HCT116 (cell line): ENCODE measurements around the gene SLC44A5.

ENCODE experiments used
- CBX3 ChIP-seq: IDR thresholded peaks from 2 replicates; pipeline ENCODE4 v1.6.1; 2012; ENCODE audit warnings: low read depth
- EGR1 ChIP-seq: IDR thresholded peaks from 2 replicates; pipeline ENCODE4 v1.6.1; 2012; ENCODE audit warnings: low read depth
- POLR2A ChIP-seq: IDR thresholded peaks from 2 replicates; pipeline ENCODE4 v1.7.0; 2011; ENCODE audit warnings: borderline replicate concordance; ENCODE audit not compliant: insufficient read depth, insufficient read length; ENCODE audit errors: extremely low read depth
- POLR2AphosphoS5 ChIP-seq: IDR thresholded peaks from 2 replicates; pipeline ENCODE4 v1.6.1; 2011; ENCODE audit warnings: mild to moderate bottlenecking, low read depth, low read length, moderate library complexity
- RAD21 ChIP-seq: IDR thresholded peaks from 2 replicates; pipeline ENCODE4 v1.6.1; 2012; ENCODE audit warnings: low read depth, mild to moderate bottlenecking
- SIN3A ChIP-seq: IDR thresholded peaks from 2 replicates; pipeline ENCODE4 v1.6.1; 2012; ENCODE audit warnings: low read depth
- SP1 ChIP-seq: IDR thresholded peaks from 2 replicates; pipeline ENCODE4 v1.6.1; 2012; ENCODE audit warnings: low read depth
- TCF7L2 ChIP-seq: IDR thresholded peaks from 2 replicates; pipeline ENCODE4 v1.7.0; 2011; ENCODE audit warnings: borderline replicate concordance, inconsistent platforms; ENCODE audit not compliant: insufficient read depth, insufficient read length; ENCODE audit errors: extremely low read depth
- ZFX ChIP-seq: fragments of 450-650 bp; IDR thresholded peaks from 2 replicates; pipeline ENCODE4 v1.6.1; 2017
- ZNF274 ChIP-seq: fragments of 200-500 bp; sonication (Bioruptor generic); IDR thresholded peaks from 2 replicates; pipeline ENCODE4 v1.6.1; 2014; ENCODE audit warnings: mild to moderate bottlenecking, low read depth, low read length, inconsistent platforms
- TF ChIP-seq, protein P1 (sequence below), 3 experiments: fragments of 200-600 bp in 1 of 3; sonication (generic) in 1 of 3; IDR thresholded peaks in 2 of 3; conservative IDR thresholded peaks in 1 of 3; 2 replicates each; pipeline ENCODE4 v1.5.1; 2012 to 2017; ENCODE audit warnings: low read depth in 2 of 3, low read length in 2 of 3, antibody characterized with exemption in 1 of 3, borderline replicate concordance in 1 of 3, control low read depth in 1 of 3, mild to moderate bottlenecking in 1 of 3, mixed read lengths in 1 of 3, mixed run types in 1 of 3, moderate library complexity in 1 of 3; ENCODE audit not compliant: insufficient read depth in 1 of 3
- TF ChIP-seq, protein P2 (sequence below): IDR thresholded peaks from 2 replicates; pipeline ENCODE4 v1.6.1; 2011; ENCODE audit warnings: mild to moderate bottlenecking, low read length, moderate library complexity; ENCODE audit not compliant: insufficient replicate concordance; ENCODE audit errors: extremely low read depth
- TF ChIP-seq, protein P3 (sequence below): IDR thresholded peaks from 2 replicates; pipeline ENCODE4 v1.6.1; 2012; ENCODE audit warnings: low read depth
- TF ChIP-seq, protein P4 (sequence below): IDR thresholded peaks from 2 replicates; pipeline ENCODE4 v1.6.1; 2012

DNA sequence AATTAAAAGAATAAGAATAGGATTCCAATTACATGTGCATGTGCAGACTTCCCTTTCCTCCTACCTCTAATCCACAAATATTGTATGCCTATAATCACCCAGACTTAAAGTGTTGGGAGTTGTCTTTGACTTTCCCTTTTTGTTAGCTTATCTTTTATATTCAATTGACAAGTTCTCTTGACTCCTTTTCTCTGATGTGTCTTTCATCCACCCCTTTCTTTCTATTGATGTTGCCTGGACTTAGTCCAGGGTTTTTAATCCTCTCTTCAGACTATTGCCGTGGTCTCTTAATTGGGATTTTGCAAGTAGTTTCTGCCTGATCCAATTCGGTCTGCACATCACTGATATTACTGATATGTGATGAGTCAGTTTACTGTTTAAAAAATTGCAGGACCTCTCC is 305.9 kb downstream of the SLC44A5 start:
- TF ChIP-seq ZNF274: no peak
- TF ChIP-seq, protein P1, sequence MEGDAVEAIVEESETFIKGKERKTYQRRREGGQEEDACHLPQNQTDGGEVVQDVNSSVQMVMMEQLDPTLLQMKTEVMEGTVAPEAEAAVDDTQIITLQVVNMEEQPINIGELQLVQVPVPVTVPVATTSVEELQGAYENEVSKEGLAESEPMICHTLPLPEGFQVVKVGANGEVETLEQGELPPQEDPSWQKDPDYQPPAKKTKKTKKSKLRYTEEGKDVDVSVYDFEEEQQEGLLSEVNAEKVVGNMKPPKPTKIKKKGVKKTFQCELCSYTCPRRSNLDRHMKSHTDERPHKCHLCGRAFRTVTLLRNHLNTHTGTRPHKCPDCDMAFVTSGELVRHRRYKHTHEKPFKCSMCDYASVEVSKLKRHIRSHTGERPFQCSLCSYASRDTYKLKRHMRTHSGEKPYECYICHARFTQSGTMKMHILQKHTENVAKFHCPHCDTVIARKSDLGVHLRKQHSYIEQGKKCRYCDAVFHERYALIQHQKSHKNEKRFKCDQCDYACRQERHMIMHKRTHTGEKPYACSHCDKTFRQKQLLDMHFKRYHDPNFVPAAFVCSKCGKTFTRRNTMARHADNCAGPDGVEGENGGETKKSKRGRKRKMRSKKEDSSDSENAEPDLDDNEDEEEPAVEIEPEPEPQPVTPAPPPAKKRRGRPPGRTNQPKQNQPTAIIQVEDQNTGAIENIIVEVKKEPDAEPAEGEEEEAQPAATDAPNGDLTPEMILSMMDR (IDR thresholded peaks at IDR 0.05 in 2 of 3, conservative IDR thresholded peaks at IDR 0.05 in 1 of 3; ENCODE audit: borderline replicate concordance in 1 of 3, insufficient read depth in 1 of 3, low read depth in 2 of 3, low read length in 2 of 3): no peak
- no peak for TF ChIP-seq CBX3
- no peak for TF ChIP-seq TCF7L2
- TF ChIP-seq, protein P2, sequence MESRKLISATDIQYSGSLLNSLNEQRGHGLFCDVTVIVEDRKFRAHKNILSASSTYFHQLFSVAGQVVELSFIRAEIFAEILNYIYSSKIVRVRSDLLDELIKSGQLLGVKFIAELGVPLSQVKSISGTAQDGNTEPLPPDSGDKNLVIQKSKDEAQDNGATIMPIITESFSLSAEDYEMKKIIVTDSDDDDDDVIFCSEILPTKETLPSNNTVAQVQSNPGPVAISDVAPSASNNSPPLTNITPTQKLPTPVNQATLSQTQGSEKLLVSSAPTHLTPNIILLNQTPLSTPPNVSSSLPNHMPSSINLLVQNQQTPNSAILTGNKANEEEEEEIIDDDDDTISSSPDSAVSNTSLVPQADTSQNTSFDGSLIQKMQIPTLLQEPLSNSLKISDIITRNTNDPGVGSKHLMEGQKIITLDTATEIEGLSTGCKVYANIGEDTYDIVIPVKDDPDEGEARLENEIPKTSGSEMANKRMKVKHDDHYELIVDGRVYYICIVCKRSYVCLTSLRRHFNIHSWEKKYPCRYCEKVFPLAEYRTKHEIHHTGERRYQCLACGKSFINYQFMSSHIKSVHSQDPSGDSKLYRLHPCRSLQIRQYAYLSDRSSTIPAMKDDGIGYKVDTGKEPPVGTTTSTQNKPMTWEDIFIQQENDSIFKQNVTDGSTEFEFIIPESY: no peak
- TF ChIP-seq POLR2A: no peak
- no peak for TF ChIP-seq SIN3A
- no peak for TF ChIP-seq SP1
- TF ChIP-seq, protein P3, sequence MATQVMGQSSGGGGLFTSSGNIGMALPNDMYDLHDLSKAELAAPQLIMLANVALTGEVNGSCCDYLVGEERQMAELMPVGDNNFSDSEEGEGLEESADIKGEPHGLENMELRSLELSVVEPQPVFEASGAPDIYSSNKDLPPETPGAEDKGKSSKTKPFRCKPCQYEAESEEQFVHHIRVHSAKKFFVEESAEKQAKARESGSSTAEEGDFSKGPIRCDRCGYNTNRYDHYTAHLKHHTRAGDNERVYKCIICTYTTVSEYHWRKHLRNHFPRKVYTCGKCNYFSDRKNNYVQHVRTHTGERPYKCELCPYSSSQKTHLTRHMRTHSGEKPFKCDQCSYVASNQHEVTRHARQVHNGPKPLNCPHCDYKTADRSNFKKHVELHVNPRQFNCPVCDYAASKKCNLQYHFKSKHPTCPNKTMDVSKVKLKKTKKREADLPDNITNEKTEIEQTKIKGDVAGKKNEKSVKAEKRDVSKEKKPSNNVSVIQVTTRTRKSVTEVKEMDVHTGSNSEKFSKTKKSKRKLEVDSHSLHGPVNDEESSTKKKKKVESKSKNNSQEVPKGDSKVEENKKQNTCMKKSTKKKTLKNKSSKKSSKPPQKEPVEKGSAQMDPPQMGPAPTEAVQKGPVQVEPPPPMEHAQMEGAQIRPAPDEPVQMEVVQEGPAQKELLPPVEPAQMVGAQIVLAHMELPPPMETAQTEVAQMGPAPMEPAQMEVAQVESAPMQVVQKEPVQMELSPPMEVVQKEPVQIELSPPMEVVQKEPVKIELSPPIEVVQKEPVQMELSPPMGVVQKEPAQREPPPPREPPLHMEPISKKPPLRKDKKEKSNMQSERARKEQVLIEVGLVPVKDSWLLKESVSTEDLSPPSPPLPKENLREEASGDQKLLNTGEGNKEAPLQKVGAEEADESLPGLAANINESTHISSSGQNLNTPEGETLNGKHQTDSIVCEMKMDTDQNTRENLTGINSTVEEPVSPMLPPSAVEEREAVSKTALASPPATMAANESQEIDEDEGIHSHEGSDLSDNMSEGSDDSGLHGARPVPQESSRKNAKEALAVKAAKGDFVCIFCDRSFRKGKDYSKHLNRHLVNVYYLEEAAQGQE: no peak
- no peak for TF ChIP-seq EGR1
- no peak for TF ChIP-seq POLR2AphosphoS5
- no peak for TF ChIP-seq RAD21
- no peak for TF ChIP-seq ZFX
- TF ChIP-seq, protein P4, sequence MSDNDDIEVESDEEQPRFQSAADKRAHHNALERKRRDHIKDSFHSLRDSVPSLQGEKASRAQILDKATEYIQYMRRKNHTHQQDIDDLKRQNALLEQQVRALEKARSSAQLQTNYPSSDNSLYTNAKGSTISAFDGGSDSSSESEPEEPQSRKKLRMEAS: no peak
